Posterior vena cava (tissue), 2 donors: ENCODE measurements around the gene SERGEF. TPM values are rescaled to one million over a fixed set of nuclear protein-coding genes. Genes with fewer than 3 reads are reported as not detected.
"Not testable (repeated sequence)": the region's sequence is repeated elsewhere in the genome, so short reads cannot be mapped to it uniquely, and the experiment has no call there.

Source experiments
- DNase-seq: peaks from one replicate; pipeline ENCODE4 v3.0.0-alpha.2; 2020; ENCODE audit warnings: low spot score
- intact Hi-C, 2 donors: fragments of 100-400 bp; cut with DNase I; formaldehyde crosslinking; loops; one replicate each; pipeline versions ENCODE4 v1.14.1 to v1.14.2; 2022 to 2023
- total RNA-seq, 2 donors: library from RNA; stranded (reverse); fragmentation: NEBNext Ultra II Directional; extraction: Animal tissue kit (Norgen Biotek cat#: 25700); gene quantifications; one replicate each; pipeline ENCODE4 v1.2.1, GENCODE V29; 2021
- donor health status: DM: yes; HTN: yes; CAD: no.
- donor health status: DM: yes; HTN: yes; CAD: no.

SERGEF gene
- total RNA-seq, 2 donors from 2014 or later = 32.6 to 37.9 TPM

DNA sequence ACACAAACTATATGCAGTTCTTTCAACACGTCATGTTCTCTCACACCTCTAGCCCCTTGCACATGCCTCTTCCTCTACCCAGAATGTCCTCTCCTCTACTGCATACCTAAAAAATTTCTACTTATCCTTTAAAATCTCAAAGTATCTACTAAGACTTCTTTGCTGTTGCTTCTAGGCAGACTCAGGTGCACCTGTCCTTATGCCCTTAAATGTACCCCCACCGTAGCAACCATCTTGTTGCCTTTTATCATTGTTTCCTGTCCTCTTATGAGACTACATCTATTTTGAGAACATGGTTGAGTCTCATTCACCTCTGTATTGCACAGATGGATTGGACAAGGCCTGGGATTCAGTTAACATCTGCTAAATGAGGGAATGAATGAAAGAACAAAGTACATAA is 134.1 kb downstream of the SERGEF start:
- DNase-seq = no peak
- intact Hi-C loops = no loop called here

DNA sequence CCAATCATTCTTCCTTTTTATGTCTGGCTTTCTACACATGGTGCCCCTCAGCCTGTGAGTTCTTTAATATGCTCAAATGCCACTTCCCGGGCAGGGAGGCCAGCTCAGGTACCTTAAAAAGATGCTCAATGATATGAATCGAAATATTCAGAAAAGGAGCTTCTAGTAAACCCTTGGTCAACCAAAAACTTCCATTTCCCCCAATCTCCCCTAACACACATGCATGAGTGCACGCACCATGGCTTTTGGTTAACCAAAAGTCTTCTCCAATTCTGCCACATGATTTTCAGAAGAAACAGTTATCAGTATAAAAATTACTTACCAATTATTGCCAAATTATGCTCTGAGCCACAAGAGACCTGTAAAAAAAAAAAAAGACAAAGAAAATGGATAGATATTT is 135.0 kb downstream of the SERGEF start:
- no peak for DNase-seq
- intact Hi-C loops = no loop called here

DNA sequence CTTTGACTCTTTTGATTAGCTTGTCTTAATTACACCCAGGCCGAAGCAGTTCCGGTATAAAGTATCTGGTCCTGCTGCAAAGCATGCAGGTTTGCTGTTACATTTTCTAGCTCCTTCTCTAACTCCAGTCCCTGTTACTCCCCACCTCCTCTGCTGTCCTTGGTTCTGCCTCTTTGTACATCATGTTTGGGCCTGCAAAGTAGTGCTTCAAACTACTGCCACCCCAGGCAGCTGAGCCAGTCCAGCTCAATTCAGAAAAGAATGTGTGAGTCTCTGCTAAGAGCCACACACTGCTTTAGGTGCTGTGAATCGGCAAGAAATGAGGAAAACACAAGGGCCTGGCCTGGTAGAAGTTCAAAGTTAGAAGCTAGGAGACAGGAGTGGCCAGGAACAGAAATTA is 136.0 kb downstream of the SERGEF start:
- intact Hi-C loops = no loop called here
- DNase-seq = no peak

DNA sequence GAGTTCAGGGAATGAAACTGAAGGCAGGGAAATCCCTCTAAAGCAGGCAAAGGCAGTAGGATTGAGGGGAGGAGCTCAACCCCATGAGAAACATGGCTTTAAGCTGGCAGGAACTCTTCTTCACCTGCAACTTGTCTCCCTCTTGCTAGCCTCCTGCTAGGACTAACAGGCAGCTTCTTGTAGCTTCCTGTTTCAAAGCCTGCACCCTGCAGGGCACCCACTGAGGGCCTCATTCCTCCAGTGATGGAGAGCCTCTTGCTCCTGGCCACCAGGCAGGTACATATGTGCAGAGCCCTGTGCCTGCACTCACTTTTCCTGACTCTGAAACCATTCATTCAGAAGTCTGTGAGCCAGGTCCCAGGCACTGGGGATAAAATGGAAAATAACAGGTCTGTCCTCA is 137.0 kb downstream of the SERGEF start:
- intact Hi-C loops = no loop called here
- DNase-seq = no peak

DNA sequence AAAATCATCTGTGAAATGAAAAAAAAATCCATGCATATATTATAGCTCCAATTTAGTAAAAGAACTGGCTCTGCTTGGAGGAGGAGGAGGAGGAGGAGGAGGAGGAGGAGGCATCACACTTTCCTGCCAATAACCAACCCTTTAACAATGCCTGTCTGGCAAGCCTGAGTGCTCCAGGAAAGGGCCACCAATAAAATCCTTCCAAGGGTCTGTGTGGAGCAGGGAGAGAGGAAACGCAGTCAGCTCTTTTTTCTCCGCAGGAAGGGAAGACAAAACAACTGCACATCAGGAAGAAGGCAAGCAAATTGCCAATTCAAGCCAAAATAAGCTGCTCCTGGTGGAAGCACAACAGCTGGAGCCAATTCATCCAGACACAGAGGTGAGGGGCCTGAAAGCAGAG is 139.3 kb downstream of the SERGEF start:
- intact Hi-C loops = no loop called here
- DNase-seq = no peak

DNA sequence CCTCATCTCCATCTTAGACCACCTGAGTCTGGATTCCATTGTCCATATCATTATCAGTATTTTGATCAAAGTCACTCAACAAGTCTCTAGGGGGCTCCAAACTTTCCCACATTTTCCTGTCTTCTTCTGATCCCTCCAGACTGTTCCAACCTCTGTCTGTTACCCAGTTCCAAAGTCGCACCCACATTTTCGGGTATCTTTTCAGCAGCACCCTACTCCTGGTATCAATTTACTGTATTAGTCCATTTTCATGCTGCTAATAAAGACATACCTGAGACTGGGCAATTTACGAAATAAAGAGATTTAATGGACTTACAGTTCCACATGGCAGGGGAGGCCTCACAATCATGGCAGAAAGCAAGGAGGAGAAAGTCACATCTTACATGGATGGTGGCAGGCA is 144.4 kb downstream of the SERGEF start:
- intact Hi-C loops, DNase-seq: not testable (repeated sequence)

DNA sequence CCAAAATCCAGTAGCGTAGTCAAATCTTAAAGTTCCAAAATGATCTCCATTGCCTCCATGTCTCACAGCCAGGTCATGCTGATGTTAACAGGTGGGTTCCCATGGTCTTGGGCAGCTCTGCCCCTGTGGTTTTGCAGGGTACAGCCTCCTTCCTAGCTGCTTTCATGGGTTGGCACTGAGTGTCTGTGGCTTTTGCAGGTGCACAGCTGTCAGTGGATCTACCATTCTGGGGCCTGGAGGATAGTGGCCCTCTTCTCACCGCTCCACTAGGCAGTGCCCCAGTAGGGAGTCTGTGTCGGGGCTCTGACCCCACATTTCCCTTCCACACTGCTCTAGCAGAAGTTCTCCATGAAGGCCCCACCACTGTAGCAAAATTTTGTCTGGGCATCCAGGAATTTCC is 145.5 kb downstream of the SERGEF start:
- intact Hi-C loops = no loop called here
- no peak for DNase-seq

DNA sequence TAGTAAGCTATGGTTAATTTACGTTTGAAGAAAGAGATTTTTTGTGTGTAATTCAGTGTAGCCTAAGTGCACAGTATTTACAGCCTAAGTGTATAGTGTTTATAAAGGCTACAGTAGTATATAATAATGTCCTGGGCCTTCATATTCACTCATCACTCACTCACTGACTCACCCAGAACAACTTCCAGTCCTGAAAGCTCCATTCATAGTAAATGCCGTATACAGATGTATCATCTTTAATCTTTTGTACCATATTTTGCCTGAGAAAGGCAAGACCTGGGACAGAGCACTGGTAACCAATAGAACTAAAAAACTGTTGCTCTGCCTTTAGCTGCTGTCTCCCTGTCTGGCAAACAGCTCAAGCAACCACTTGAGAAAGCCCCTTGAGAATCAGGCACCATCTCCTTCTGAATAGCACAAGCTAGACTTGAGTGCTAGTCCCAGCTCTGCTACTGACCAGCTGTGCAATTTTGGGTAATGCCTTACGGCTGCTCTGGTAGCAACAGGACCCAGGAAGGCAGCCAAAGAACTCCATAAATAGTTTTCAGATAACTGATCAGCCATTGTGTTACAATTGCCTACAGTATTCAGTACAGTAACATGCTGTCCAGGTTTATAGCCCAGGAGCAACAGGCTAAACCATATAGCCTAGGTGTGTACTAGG is 146.9 kb downstream of the SERGEF start:
- intact Hi-C loops = no loop called here
- no peak for DNase-seq

DNA sequence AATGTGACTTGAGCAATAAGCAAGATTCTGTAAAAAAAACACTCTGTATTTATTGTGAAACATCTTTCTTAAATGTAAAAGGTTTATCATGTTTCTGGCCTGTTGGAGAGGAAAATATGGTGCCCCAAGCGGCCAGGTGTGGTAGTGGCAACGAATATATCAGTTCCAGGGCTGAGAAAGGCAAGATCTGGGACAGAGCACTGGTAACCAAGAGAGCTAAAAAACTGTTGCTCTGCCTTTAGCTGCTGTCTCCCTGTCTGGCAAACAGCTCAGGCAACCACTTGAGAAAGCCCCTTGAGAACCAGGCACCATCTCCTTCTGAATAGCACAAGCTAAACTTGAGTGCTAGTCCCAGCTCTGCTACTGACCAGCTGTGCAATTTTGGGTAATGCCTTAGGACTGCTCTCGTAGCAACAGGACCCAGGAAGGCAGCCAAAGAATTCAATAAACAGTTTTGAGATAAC is 148.3 kb downstream of the SERGEF start:
- intact Hi-C loops = no loop called here

DNA sequence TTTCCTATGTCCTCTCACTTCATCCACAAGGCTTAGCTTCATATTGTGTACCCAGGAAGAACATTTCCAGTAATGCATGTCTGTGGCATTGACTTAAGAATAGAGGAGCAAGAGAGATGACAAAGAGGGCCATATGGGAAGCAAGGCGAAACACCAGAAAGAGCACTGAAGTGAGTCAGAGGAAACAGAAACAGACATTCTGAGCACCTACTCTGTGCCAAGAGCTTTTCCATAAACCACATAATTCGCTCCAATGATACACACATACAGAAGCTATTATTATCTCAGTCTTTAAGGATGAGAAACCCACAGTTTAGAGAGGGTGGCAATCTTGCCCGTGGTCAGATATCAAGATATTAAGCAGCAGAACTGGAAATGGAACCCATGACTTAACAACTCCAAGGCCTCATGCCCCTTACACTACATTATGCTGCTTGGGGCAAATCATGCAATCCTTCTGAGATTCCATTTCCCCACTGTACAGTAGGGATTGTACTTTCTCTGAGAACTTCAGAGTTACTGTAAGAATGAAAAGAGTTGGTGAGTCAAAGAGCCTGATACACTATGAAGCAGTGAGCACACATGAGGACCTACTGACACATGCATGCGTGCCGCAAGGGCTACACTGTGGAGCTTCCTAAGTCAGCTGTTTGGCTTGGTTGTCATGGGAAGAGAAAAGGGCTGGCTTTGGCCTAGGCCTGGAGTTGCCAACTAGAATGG is 151.7 kb downstream of the SERGEF start:
- no peak for DNase-seq
- intact Hi-C loops = no loop called here

More for the DNA sequence above, 148.3 kb downstream of the SERGEF start:
- no peak for DNase-seq

DNA sequence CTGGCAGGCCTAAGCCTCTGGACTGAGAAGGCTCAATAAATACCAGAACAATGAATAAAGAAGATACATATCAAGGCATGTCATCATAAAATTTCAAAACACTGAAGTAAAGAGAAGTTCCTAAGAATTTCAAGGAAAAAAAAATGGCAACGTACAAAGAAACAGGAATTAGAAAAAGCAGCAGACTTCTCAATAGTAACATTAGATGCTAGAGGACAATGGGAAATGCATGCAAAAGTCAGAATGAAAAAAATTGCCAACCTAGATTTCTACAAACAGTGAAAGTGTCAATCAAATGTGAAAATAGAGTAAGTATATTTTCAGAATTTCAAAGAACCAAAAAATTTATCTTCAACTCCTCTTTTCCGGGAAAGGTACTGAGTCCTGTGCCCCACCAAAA is 153.3 kb downstream of the SERGEF start:
- no peak for DNase-seq
- intact Hi-C loops = no loop called here

DNA sequence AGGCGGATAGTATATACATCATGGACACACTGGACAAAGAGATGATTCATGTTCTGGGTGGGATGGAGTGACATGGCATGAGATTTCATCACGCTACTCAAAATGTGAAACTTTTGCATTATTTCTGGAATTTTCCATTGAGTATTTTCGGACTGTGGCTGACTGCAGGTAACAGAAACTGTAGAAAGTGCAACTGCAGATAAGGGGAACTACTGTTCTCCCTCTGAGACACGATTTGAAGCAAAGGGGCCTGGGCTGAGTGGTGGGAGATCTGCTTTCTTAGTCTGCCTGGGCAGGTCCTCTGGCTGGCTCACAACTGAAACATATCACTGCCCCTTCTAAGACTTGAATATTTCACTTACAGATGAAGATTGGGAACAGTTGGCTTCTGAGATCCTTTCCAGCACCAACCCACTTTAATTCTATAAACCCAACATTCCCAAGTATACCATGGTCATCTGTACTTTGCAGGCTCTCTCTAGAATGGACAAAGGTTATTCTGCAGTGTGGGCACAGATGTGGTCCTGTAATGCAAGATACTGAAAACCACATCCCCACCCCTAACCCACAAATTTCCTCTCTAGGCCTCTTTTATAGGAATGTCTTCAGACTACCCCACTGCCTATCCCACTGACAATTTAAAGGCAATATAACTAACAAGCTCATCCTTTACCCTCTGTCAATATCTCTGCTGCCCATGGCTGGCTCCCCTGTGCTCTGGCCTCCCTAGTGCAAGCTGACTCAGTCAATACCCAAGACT is 157.1 kb downstream of the SERGEF start:
- intact Hi-C loops = no loop called here
- DNase-seq = no peak

DNA sequence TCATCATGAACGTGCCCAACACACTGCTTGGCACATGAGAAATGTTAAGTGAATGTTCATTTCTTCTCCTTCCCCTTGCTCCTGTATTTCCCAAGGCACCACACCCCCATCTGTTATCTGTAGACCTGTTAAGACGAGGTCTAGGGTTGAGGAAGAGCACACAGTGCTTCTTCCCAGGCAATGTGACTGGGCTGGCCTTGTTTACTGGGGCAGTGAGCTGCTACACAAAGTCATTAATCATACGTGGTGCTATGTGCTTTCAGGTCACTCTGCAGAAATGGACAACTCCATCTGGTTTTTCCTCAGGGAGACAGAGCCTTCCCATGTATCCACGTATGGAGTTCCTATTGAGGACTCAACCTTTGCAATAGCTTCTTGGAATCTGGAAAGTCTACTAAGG is 159.6 kb downstream of the SERGEF start:
- DNase-seq = no peak
- intact Hi-C loops = no loop called here

DNA sequence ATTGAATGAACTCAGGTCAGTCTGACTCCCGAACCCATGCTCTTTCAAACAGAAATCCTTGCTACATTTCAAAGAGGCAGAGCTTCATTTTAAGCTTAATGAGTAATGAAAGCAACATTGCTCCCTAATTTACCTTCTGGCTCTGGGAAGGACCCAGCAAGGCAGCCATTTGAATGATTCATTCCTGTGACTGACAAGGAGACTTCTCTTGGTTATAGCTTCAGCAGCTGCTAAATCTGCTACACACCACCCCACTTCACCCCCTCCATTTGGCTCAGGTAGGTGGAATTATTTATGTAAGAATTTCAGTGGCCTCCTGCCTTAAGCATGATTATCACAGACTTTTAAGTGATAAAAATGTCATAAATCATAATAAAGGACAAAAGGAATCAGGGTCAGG is 160.6 kb downstream of the SERGEF start:
- intact Hi-C loops = no loop called here
- no peak for DNase-seq

DNA sequence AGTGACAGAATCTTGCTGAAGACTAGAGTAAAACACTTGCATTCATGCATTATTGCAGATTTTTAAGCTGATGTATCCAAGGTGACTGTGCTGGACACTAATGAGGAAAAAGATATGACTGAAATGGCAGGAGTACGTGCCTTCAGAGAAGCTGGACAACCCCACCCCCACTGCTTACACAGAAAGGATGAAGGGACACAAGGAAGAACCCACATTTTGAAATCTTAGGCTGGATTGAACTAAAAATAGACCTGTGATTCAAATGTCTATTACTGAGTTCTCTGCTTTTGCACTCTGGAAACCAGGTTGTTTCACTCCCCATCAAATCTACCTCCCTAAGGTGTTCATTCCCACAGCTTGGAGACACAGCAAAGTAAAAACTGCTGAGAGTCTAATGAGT is 161.2 kb downstream of the SERGEF start:
- intact Hi-C loops = no loop called here
- no peak for DNase-seq

DNA sequence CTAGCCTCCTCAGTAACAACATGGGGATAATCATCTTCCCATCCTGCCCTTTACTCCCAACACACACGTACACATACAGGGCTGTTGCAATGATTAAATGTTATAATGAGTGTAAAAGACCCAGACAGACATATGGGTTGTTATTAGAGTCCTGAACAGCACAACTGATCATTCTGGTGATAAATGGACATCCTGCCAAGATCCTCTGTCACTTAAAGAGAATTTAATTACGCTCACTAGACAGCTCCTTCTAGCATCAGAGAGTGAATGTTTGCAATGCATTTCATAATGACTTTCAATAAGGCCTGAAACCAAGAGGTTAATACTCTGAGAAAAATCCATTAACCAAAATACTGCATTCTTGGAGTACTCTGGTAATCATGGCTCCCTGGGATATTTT is 162.5 kb downstream of the SERGEF start:
- intact Hi-C loops = no loop called here
- no peak for DNase-seq

DNA sequence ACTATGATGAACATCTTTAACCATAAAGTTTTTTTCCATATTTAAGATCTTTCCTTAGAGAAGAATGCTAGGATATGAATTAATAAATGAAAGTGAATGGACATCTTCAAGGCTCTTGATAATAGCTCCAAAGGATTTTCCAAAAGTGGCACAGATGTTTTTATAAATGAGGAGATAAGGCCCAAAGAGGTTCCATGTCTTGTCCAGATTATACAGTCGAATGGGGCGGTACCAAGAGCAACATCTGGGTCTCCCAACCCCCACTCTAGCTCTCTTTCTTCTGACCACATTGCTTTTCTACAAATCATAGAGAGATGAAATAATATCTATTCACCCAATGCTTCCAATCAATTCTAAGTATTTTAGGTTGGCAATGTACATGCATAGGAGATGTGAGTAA is 164.1 kb downstream of the SERGEF start:
- intact Hi-C loops = no loop called here
- no peak for DNase-seq

DNA sequence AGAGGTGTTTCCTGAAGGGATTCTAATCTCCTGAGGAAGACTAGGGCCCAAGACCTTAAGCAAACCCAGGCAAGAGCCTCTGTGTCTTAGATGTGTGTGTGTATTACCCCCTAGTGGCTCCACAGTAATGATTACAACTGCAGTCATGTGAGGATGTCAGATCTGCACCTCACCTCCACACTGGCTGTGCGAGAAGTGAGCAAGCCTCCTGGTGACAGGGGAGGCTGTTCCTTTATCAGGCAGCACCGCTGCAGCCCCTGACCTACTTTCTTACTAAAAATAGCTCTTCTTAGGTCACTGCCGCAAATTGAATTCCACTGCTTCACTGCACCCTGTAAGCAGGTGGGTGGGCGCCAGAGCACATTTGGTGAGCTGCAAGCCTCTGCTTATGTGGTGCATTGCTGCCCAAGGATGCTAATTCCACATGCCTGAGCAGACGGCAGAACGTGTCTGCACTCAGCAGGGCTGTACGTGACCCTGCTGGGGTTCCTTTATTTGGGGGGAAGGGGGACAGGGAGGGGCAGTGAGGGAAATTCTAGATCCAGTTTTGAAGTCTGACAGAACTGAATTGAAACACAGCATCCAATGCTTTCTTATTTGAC is 165.9 kb downstream of the SERGEF start:
- intact Hi-C loops = no loop called here
- no peak for DNase-seq

DNA sequence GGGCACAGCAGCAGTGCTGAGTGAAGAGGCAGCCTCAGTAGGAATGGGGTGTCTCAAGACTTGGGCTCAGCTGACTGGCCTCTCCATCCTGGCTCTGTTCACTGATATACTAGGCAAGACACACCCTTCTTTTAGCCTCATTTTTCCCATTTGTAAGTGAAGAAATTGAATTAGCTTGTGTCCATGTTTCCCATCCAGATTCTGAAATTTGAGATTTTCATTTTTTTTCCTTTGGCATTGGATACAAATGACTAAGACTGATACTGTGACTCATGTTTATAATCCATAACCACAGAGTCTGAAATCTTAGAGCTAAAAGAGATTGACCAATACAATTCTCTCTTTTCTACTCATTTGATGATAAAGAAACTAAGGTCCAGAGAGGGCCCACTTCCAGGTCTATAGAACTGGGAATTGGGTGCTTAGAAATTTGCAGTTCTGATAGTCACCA is 167.4 kb downstream of the SERGEF start:
- DNase-seq = no peak
- intact Hi-C loops = no loop called here

DNA sequence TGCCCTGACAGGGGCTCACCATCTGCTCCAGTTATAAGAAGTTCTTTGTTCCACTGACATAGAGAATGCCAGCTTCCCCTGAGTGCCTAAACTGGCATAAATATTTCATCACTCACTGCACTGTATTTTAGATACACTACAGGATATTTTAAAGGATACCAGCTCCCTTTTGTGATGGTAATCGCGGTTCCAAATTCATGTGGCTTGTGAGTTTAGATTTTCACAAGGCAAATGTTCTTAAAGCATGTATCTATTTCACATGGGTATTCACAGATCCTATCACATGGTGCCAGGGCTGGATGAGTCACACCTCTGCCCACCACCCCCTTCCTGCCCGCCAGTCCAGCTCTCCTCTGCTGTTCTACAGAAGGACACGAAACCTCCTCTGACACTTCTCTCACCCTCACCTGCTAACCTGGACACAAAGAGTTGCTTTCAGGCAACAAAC is 172.7 kb downstream of the SERGEF start:
- DNase-seq = no peak
- intact Hi-C loops = no loop called here
